Measurements from ENCODE around the gene ZNF101.

DNA sequence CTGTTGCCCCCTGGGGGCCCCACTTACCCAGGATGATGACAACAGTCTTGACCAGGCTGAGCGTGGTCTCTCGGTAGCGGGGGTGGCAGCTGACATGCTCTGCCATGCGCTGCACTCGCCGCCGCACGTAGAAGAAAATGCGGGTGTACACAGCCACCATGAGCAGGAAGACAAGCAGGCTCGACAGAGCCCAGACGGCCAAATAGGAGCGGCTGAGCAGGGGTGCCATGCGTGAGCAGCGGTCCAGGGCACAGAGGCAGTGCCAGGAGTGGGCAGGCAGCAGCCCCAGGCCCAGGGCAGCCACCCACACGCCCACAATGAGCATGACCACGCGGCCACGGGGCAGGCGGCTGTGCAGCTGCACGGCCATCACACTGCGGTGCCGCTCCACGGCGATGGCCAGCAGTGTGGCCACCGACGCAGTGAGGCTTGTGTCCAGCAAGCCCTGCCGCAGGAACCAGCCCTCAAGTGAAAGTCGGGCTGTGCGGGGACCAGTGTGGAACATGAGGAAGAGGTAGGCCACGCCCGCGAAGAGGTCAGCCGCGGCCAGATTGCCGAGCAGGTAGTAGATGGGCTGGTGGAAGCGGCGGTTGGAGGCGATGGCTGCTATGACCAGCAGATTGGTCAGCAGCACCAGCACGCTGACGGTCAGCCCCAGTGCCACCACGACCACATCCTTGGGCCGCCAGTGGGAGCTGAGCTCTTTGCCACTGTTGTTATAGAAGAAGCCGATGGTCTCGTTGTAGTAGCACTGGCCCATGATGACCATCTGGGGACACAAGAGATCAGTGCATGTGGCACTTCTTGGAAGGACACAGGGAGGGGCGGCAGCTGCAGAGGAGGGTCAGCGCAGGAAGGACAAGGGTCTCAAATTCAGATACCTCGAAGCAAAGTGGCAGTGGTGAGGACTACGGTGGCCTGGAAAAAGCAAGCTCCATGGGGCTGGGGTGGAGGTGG lies 41.8 kb upstream of the ZNF101 start:
- TF ChIP-seq ZNF253 (CRISPR knock-in tag; conservative IDR thresholded peaks at IDR 0.05), result no peak
- TF ChIP-seq, protein P1, sequence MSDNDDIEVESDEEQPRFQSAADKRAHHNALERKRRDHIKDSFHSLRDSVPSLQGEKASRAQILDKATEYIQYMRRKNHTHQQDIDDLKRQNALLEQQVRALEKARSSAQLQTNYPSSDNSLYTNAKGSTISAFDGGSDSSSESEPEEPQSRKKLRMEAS (CRISPR knock-in tag; IDR thresholded peaks at IDR 0.05), result no peak
- TF ChIP-seq, protein P2, sequence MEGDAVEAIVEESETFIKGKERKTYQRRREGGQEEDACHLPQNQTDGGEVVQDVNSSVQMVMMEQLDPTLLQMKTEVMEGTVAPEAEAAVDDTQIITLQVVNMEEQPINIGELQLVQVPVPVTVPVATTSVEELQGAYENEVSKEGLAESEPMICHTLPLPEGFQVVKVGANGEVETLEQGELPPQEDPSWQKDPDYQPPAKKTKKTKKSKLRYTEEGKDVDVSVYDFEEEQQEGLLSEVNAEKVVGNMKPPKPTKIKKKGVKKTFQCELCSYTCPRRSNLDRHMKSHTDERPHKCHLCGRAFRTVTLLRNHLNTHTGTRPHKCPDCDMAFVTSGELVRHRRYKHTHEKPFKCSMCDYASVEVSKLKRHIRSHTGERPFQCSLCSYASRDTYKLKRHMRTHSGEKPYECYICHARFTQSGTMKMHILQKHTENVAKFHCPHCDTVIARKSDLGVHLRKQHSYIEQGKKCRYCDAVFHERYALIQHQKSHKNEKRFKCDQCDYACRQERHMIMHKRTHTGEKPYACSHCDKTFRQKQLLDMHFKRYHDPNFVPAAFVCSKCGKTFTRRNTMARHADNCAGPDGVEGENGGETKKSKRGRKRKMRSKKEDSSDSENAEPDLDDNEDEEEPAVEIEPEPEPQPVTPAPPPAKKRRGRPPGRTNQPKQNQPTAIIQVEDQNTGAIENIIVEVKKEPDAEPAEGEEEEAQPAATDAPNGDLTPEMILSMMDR (IDR thresholded peaks at IDR 0.05 in 2 of 3, conservative IDR thresholded peaks at IDR 0.05 in 1 of 3; ENCODE audit: insufficient read depth in 2 of 3, low read depth in 1 of 3, low read length in 3 of 3), result no peak
- no peak for TF ChIP-seq TSC22D4 (tag; IDR thresholded peaks at IDR 0.05)
- TF ChIP-seq SMARCA4 (IDR thresholded peaks at IDR 0.05), result no peak
- TF ChIP-seq JUNB (CRISPR knock-in tag; conservative IDR thresholded peaks at IDR 0.05), result no peak
- TF ChIP-seq SETDB1 (IDR thresholded peaks at IDR 0.05; ENCODE audit: low read length), result no peak
- no peak for TF ChIP-seq DPF2 (IDR thresholded peaks at IDR 0.05)
- TF ChIP-seq ZBTB8A (IDR thresholded peaks at IDR 0.05; ENCODE audit: partially characterized antibody), result no peak
